Stimulated activated CD4-positive, alpha-beta T cell treated with anti-CD3 and anti-CD28 coated beads, Interleukin-4, amount 100 ng/mL, for 1 hour (primary cell): ENCODE data around the gene LAMB3.

Experiments used
- DNase-seq: peaks from one replicate; pipeline ENCODE4 v3.0.0-alpha.2; 2020

Gene LAMB3

DNA sequence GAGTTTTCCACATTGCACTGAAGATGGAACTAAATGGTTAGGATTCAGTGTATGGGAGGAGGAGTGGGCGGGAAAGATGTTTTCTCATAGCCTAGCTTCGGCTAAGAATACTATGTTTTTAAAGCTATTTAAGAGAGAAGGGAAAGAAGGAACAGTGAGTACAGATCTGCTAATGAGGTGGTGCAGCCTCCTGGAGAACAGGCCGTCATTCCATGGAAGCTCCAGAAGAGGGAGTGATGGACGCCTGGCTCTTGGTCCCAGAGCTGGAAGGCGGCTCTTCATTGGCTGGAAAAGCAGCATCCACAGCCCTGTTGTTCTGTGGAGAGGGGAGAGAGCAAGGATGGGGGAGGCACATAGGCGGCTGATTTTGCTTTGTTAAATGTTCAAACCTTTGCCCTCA, 61.8 kb downstream of the LAMB3 start:
- no peak for DNase-seq

DNA sequence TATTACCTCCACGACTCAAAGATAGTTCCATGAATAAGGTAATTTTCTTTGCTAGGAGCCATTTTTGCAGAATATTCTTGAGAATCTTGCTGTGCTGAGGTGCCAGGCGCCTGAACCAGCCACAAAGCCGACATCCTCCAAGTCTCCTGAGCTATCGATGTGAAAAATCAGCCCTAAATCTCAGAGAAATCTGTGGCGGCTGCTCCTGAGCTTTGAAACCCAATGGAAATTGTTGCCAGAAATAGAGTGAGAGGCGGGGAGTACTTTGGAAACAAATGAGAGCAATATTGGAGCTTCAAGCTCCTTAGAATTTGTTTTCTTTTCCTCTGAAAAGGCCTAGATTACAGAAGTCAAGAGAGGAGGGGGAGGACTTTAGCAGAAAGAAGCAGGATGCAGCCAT, 62.4 kb downstream of the LAMB3 start:
- DNase-seq: no peak

GRCh38 chr1:209589440-209589839, 62.8 kb downstream of the LAMB3 start:
- no peak for DNase-seq

- DNase-seq: no peak
These were observed 64.4 kb downstream of the LAMB3 start for GRCh38 chr1:209587789-209588188.

DNA sequence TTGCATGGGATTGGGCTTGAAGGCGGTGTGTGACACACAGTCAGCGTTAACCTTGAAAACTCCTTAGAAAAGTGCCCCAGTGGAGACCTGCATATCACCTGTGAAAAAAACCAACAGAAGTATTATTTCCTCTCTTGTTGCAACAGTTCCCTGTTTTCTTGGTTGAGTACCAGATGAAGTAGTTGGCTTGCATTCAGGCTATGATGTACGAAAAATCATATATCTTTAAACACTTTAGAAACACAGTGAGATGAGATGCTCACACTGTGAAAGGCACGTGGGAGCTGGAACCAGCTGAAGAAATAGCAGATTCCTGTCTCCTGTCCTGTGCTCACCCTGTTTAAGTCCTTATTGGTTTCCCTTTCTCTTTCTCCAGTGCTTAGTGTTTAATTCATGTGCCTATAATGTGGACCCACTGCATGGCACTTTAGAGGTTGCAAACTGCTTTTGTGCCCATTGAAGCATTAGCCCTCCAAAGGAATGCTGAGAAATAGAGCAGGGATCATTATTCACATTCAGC, 65.9 kb downstream of the LAMB3 start:
- DNase-seq: no peak

DNA sequence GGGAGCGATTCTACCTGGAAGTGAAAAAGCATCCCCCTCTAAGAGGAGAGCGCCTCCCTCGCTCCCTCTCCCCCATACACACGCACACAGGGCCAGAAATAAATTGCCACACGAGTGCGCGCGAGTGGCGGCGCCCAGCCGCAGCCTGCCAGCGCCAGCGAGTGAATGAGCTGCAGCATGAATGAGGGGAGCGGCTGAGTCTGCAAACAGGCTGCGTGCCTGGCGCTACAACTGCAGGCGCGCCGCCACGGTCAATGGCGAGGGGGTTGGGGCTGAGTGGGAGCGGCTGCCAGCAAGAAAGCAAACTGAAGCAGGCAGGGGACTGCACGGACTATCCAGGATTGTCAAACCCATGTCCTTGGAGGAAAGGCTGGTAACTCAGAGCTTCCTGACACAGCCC, 66.6 kb downstream of the LAMB3 start:
- no peak for DNase-seq

GRCh38 chr1:209585197-209585596, 67.0 kb downstream of the LAMB3 start:
- no peak for DNase-seq

- DNase-seq: no peak
These were observed 68.0 kb downstream of the LAMB3 start for GRCh38 chr1:209584231-209584672.

GRCh38 chr1:209583408-209583807, 68.8 kb downstream of the LAMB3 start, which contains the start of gene CAMK1G:
Gene CAMK1G, plus strand, starts transcription at chr1:209583714. Its CDS starts 11,270 bp downstream, at chr1:209594984.
- DNase-seq: no peak

DNA sequence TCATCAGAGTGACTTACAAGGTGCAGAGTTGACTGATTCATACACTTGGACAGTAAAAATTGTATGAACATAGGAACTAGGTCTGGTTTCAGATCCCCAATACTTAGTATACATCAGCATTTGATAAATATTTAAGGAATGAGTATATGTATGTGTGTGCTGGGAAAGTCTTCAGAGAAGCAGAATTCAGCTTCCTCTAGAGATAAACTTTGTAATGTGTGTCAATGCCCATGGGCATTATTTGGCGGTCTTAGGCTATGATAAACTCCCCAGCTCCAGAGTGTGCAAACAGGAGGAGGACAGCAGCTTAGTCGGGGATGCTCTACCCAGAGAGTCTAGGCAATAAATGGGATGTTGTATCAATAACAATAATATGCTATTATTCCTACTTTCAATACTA, 71.6 kb downstream of the LAMB3 start:
- DNase-seq: no peak

DNA sequence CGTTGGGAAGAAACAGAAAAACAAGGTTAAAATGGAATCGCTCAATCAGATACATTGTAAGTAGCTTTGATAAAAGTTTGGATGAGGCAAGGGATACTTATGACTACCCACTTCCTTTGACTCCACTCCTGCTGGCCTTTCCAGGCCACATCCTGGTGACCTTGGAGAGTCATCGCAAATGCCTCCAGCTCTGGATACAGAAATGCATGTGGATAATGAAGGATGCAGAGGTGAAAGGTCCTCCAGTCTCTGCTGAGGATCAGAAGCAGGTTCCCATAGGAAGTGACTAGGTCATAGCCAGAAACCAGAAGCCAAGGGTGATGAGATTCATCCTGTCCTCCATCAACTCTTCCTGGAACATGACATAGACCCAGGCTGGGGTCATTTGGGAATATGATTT, 74.9 kb downstream of the LAMB3 start:
- no peak for DNase-seq

DNA sequence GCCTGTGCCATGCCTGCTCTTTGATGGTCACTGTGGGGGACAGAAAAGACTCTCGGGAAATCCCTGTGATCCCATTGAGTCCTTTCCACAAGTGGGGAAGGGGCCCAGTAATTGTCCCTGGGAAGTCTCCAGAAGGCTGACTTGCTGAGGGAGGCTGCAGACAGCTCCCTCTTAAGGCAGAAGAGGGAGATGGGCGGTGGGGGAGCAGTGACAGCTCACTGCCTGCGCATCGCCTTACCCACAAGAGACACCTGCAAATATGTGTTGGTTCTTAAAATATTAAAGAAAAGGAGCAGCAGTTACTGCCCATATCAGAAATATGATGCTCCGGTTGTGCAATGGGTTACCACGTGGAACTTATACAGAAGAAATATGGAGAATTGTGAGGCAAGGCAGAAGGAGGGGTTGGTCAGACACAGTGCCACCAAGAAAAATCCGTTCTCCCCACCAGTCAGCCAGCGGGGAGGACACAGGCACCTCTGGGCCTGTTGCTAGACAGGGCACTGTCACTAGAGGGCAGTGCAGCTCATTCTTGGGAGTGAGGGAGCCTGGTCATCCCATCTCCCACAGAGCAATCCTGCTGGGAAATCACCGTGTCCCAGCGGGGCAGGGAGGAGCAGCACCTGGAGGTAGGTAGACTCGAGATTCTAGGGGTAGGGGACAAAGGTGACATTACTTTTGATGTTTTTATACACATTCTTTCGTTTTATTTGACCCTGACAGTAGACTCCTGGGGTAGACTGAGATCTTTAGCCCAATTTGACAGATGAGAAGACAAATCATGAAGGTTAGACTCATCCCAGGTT, 75.6 kb downstream of the LAMB3 start:
- peak; percentile 68 for DNase-seq

GRCh38 chr1:209570743-209571142, 81.5 kb downstream of the LAMB3 start:
- DNase-seq: no peak

DNA sequence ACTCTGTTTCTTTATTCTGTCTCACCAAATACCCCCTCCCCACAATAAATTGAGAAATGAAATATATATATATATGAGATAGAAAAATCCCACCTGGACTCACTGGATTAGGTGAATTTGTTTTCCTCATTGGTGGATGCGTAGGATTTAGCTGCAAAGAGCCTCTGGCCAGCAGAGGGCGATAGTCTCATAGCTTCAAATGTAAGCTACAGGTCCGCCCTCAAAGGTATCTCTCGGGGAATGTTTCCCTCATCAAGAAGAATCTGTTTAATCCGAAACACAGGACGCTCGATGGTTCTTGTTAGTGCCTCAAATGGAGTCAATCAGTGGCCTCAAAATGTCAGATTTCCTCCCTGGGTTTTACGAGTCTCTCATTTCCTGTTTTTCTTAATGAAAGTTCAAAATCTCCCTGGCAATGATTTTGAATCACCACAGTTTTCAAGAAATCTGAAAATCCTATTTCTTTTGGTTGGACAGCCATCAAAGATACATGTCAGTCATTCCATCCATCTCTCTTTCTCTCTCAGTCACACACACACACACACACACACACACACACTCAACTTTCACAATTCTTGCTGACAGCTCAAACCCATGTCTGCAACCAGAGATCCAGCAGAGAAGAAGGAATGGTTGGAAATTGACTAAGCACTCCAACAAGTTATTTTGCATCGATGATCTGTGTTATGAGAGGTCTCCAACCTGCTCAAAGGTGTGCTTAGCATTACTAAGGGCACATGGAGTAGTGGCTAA, 82.6 kb downstream of the LAMB3 start:
- peak; percentile 78 for DNase-seq

DNA sequence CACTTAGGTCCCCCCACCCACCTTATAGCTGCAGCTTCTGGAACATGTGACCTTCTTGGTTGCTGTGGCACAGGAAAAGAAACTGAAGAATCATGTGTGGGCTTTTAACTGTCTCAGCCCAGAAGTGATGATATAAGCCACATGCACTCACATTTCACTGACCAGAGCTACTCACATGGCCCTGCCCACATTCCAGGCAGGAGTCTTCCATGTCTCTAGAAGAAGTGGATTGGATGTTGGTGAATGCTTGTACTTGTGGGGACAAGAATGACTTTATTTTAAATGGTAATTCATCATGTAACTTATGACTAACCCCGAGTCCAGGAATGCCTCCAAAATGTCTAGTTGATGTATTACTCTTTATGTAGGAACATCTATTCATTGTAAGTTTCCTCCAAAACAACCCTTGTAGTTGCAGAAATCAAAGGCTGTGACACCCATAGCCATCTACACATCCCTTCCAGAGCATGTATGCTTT, 84.5 kb downstream of the LAMB3 start:
- DNase-seq: no peak

GRCh38 chr1:209565759-209566678, 86.2 kb downstream of the LAMB3 start:
- peak; percentile 71 for DNase-seq
